ENCODE data around the gene ENTREP3. TPM values are rescaled to one million over a fixed set of nuclear protein-coding genes. Genes with fewer than 3 reads are reported as not detected.
A peak's percentile ranks its signal among the peaks of the same experiment; 100 is the strongest.

ENTREP3 gene
- total RNA-seq, 2 donors from 2014 or later: 12.3 to 38.0 TPM

- H3K36me3 Mint-ChIP-seq: no peaks in the 10 kb centered on the region
- ATAC-seq: no peak
These were observed 52.4 kb downstream of the ENTREP3 start for GRCh38 chr1:155202731-155203515.

GRCh38 chr1:155202198-155202597 is 53.1 kb downstream of the ENTREP3 start:
- no peak overlapping the region for H3K27ac Mint-ChIP-seq
- H3K4me1 Mint-ChIP-seq (ENCODE audit: low read depth in 2 of 2): peaks cover 5% of the 10 kb centered on the region in 2 donors
- no peaks in the 10 kb centered on the region for H3K9me3 Mint-ChIP-seq
- ATAC-seq (no peak), DNase-seq (ENCODE audit: low spot score) (no peak)
- no peaks in the 10 kb centered on the region for H3K27me3 Mint-ChIP-seq
- no peak overlapping the region for H3K4me3 Mint-ChIP-seq
- H3K36me3 Mint-ChIP-seq: no peaks in the 10 kb centered on the region

More at GRCh38 chr1:155202731-155203515, 52.4 kb downstream of the ENTREP3 start:
- no peak overlapping the region for H3K27ac Mint-ChIP-seq
- DNase-seq (ENCODE audit: low spot score): no peak
- H3K27me3 Mint-ChIP-seq: no peaks in the 10 kb centered on the region
- no peaks in the 10 kb centered on the region for H3K9me3 Mint-ChIP-seq
- H3K4me3 Mint-ChIP-seq: no peak overlapping the region
- H3K4me1 Mint-ChIP-seq (ENCODE audit: low read depth in 2 of 2): peaks cover 10 to 11% of the 10 kb centered on the region in 2 donors

DNA sequence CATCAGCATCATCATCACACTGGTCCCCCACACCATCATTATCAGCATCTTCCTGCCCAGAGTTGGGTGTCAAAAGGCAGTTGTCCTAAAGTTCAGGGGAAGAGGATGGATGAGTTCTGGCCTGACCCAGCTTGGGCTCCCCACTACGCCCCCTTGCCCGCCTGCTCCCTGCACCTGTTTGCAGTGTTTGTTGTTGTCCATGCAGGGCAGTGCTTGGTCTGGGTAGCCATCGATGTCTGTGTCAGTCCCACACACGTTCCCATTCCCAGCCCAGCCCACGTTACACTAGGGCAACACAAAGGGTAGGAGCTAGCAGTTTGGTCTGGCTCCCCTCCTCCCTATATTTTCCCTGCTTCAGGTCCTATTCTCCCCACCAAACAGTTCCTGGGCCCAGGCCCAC is 54.4 kb downstream of the ENTREP3 start:
- no peaks in the 10 kb centered on the region for H3K27me3 Mint-ChIP-seq
- ATAC-seq (no peak), DNase-seq (ENCODE audit: low spot score) (no peak)
- no peak overlapping the region for H3K4me3 Mint-ChIP-seq
- peaks cover 0 to 4% of the 10 kb centered on the region in 2 donors for H3K4me1 Mint-ChIP-seq (ENCODE audit: low read depth in 2 of 2)
- H3K27ac Mint-ChIP-seq: no peak overlapping the region
- no peaks in the 10 kb centered on the region for H3K36me3 Mint-ChIP-seq
- no peaks in the 10 kb centered on the region for H3K9me3 Mint-ChIP-seq

DNA sequence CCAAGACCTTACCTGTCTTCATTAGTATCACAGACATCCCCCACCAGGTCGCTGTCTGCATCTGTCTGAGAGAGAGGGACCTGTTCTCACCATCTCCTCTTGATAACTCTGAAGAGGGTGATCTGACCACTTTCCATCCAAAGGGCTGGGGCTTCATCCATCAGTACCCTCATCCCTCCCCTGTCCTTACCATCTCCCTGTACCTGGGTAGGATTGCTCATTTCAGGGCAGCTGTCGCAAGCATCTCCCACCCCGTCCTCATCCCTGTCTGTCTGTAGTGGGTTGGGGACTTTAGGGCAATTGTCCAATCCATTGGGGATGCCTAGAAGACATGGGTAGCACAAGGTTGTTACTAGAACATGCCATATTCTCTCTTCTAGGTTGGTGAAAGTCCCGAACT is 55.5 kb downstream of the ENTREP3 start:
- no peak for ATAC-seq
- peaks cover 5 to 9% of the 10 kb centered on the region in 2 donors for H3K4me1 Mint-ChIP-seq (ENCODE audit: low read depth in 2 of 2)
- H3K27ac Mint-ChIP-seq: no peak overlapping the region
- DNase-seq (ENCODE audit: low spot score): no peak
- no peak overlapping the region for H3K4me3 Mint-ChIP-seq
- H3K27me3 Mint-ChIP-seq: no peaks in the 10 kb centered on the region
- H3K36me3 Mint-ChIP-seq: no peaks in the 10 kb centered on the region
- no peaks in the 10 kb centered on the region for H3K9me3 Mint-ChIP-seq

DNA sequence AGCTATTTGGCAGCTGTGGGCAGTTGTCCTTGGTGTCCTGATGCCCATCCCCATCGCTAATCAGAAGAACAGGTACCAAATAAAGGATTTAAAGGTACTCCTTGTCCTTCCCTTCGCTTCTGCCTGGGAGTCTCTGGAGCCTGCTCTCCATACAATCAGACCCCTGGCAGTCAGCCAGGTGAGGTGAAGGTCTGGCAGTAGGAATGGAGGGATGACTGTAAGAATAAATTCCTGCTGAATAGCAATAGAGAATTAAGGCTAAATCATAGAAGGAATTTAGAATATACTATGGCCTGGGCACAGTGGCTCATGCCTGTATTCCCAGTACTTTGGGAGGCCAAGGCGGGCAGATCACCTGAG is 56.8 kb downstream of the ENTREP3 start:
- no peak overlapping the region for H3K4me3 Mint-ChIP-seq
- peaks cover 16 to 19% of the 10 kb centered on the region in 2 donors for H3K4me1 Mint-ChIP-seq (ENCODE audit: low read depth in 2 of 2)
- DNase-seq (ENCODE audit: low spot score) (no peak), ATAC-seq (no peak)
- no peaks in the 10 kb centered on the region for H3K27me3 Mint-ChIP-seq
- no peaks in the 10 kb centered on the region for H3K9me3 Mint-ChIP-seq
- H3K36me3 Mint-ChIP-seq: no peaks in the 10 kb centered on the region
- peak overlapping the region in 1 of 2 donors; percentile 52 for H3K27ac Mint-ChIP-seq

GRCh38 chr1:155197901-155198546 is 57.3 kb downstream of the ENTREP3 start:
- DNase-seq (ENCODE audit: low spot score) (no peak), ATAC-seq (no peak)
- Mint-ChIP-seq H3K27me3 (no peaks in the 10 kb centered on the region), H3K4me3 (no peak overlapping the region), H3K27ac (peak overlapping the region in 1 of 2 donors; percentile 52), H3K36me3 (no peaks in the 10 kb centered on the region), H3K9me3 (no peaks in the 10 kb centered on the region), H3K4me1 (ENCODE audit: low read depth in 2 of 2) (peaks cover 20 to 22% of the 10 kb centered on the region in 2 donors)

Other genes with a start within 250 kb of the ENTREP3 start
- under 1 TPM in 1 of 2 donors, not detected in 1; 0.57 TPM for gene DCST2, start 221.7 kb downstream of the ENTREP3 start, total RNA-seq
- gene DCST1, start 221.7 kb downstream of the ENTREP3 start, total RNA-seq: not detected
- gene ADAM15, start 204.2 kb downstream of the ENTREP3 start, total RNA-seq: 100 to 1,000 TPM in 1 of 2 donors, 10 to 100 TPM in 1; 42.1 to 107 TPM
- gene EFNA4, start 191.7 kb downstream of the ENTREP3 start, total RNA-seq: 1 to 10 TPM; 1.7 to 4.7 TPM
- gene EFNA3, start 176.6 kb downstream of the ENTREP3 start, total RNA-seq: 1 to 10 TPM in 1 of 2 donors, not detected in 1; 1.2 TPM
- gene EFNA1, start 127.6 kb downstream of the ENTREP3 start, total RNA-seq: not detected
- 10 to 100 TPM; 28.8 to 36.3 TPM for gene SLC50A1, start 119.6 kb downstream of the ENTREP3 start, total RNA-seq
- gene DPM3, start 115.0 kb downstream of the ENTREP3 start, total RNA-seq: 10 to 100 TPM; 26.0 to 31.1 TPM
- 100 to 1,000 TPM; 149 to 223 TPM for gene KRTCAP2, start 82.2 kb downstream of the ENTREP3 start, total RNA-seq
- 1 to 10 TPM; 3.6 to 9.3 TPM for gene TRIM46, start 81.6 kb downstream of the ENTREP3 start, total RNA-seq
- 1 to 10 TPM; 4.1 to 9.4 TPM for gene THBS3, start 47.6 kb downstream of the ENTREP3 start, total RNA-seq
- 10 to 100 TPM; 42.6 to 53.0 TPM for gene MTX1, start 46.8 kb downstream of the ENTREP3 start, total RNA-seq
- gene SCAMP3, start 6.9 kb upstream of the ENTREP3 start, total RNA-seq: 100 to 1,000 TPM; 134 to 169 TPM
- gene CLK2, start 18.0 kb upstream of the ENTREP3 start, total RNA-seq: 100 to 1,000 TPM in 1 of 2 donors, 10 to 100 TPM in 1; 77.1 to 117 TPM
- gene HCN3, start 22.0 kb upstream of the ENTREP3 start, total RNA-seq: 1 to 10 TPM; 2.0 to 4.7 TPM
- not detected for gene PKLR, start 46.0 kb upstream of the ENTREP3 start, total RNA-seq
- gene FDPS, start 53.4 kb upstream of the ENTREP3 start, total RNA-seq: 100 to 1,000 TPM; 251 to 386 TPM
- 10 to 100 TPM; 26.2 to 40.1 TPM for gene RUSC1, start 65.4 kb upstream of the ENTREP3 start, total RNA-seq